NCI-H1930 (cell line): Measurements from ENCODE around the gene GM2A.
"Not testable (repeated sequence)": the region's sequence is repeated elsewhere in the genome, so short reads cannot be mapped to it uniquely, and the experiment has no call there.

ENCODE experiments used
- DNase-seq, 2 experiments: peaks; one replicate each; lab custom pipeline; 2025; lab: John Stamatoyannopoulos, UW

Gene GM2A

GRCh38 chr5:151288180-151288579 lies 35.2 kb downstream of the GM2A start:
- no peak for DNase-seq

GRCh38 chr5:151293624-151294023 lies 40.6 kb downstream of the GM2A start:
- DNase-seq: no peak

- no peak for DNase-seq
These were observed 42.2 kb downstream of the GM2A start for GRCh38 chr5:151295138-151295537.

- DNase-seq: no peak
These were observed 42.9 kb downstream of the GM2A start for GRCh38 chr5:151295791-151296477.

GRCh38 chr5:151296478-151296830 lies 43.5 kb downstream of the GM2A start:
- no peak for DNase-seq

- no peak for DNase-seq
These were observed 44.0 kb downstream of the GM2A start for GRCh38 chr5:151296974-151297373.

GRCh38 chr5:151298063-151298855 lies 45.3 kb downstream of the GM2A start:
- peak in 1 of 2 experiments; percentile 2 for DNase-seq

GRCh38 chr5:151303666-151304065 lies 50.7 kb downstream of the GM2A start, which contains the start of gene SLC36A3:
SLC36A3 (minus strand) TSS chr5:151303766; CDS start chr5:151303354, 412 bp downstream.
- DNase-seq: no peak

GRCh38 chr5:151309266-151309665 lies 56.3 kb downstream of the GM2A start:
- not testable (repeated sequence) for DNase-seq

GRCh38 chr5:151309821-151310220 lies 56.8 kb downstream of the GM2A start:
- not testable (repeated sequence) for DNase-seq

- DNase-seq: no peak
These were observed 57.9 kb downstream of the GM2A start for GRCh38 chr5:151310932-151311331.

- DNase-seq: no peak
These were observed 59.9 kb downstream of the GM2A start for GRCh38 chr5:151312756-151313324.

GRCh38 chr5:151313357-151313756 lies 60.4 kb downstream of the GM2A start:
- no peak for DNase-seq

- peak in 1 of 2 experiments; percentile 21 for DNase-seq
These were observed 63.1 kb downstream of the GM2A start for GRCh38 chr5:151315998-151316597.

GRCh38 chr5:151317871-151318270 lies 64.9 kb downstream of the GM2A start:
- no peak for DNase-seq

GRCh38 chr5:151318850-151319732 lies 66.1 kb downstream of the GM2A start:
- DNase-seq: no peak
